ENCODE data around the gene UBE2D4. TPM values are rescaled to one million over a fixed set of nuclear protein-coding genes. Genes with fewer than 3 reads are reported as not detected.

UBE2D4 gene
- total RNA-seq, 1 experiment from 2014 or later: 11.8 TPM

GRCh38 chr7:43922726-43923125 lies 3.5 kb upstream of the UBE2D4 start:
- POLR2A ChIA-PET (ENCODE audit: low non-redundant PET): no interaction called here

GRCh38 chr7:43926798-43927123 lies 525 bp downstream of the UBE2D4 start:
- Histone ChIP-seq H3K27ac (ENCODE audit: low read depth, low read length, poor library complexity, severe bottlenecking) (peak overlapping the region; percentile 88), H3K27me3 (replicated peaks; ENCODE audit: insufficient read depth, low read depth, low read length, poor library complexity) (no peaks in the 10 kb centered on the region), H3K36me3 (ENCODE audit: insufficient read depth, low read length, poor library complexity, severe bottlenecking) (no peaks in the 10 kb centered on the region), H3K4me1 (ENCODE audit: insufficient read depth, low read length, poor library complexity, severe bottlenecking) (peaks cover 7% of the 10 kb centered on the region), H3K4me3 (ENCODE audit: low read depth, low read length, poor library complexity, severe bottlenecking) (peak overlapping the region; percentile 57), H3K9me3 (ENCODE audit: low read depth, low read length, poor library complexity, severe bottlenecking) (no peaks in the 10 kb centered on the region)
- BruUV-seq (replicated peaks): no TSS peak
- ChIA-PET CTCF (no interaction called here), POLR2A (ENCODE audit: low non-redundant PET) (no interaction called here)
- TF ChIP-seq, protein P1, sequence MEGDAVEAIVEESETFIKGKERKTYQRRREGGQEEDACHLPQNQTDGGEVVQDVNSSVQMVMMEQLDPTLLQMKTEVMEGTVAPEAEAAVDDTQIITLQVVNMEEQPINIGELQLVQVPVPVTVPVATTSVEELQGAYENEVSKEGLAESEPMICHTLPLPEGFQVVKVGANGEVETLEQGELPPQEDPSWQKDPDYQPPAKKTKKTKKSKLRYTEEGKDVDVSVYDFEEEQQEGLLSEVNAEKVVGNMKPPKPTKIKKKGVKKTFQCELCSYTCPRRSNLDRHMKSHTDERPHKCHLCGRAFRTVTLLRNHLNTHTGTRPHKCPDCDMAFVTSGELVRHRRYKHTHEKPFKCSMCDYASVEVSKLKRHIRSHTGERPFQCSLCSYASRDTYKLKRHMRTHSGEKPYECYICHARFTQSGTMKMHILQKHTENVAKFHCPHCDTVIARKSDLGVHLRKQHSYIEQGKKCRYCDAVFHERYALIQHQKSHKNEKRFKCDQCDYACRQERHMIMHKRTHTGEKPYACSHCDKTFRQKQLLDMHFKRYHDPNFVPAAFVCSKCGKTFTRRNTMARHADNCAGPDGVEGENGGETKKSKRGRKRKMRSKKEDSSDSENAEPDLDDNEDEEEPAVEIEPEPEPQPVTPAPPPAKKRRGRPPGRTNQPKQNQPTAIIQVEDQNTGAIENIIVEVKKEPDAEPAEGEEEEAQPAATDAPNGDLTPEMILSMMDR (conservative IDR thresholded peaks at IDR 0.05; ENCODE audit: low read depth, low read length): no peak
- TF ChIP-seq EZH2 (IDR thresholded peaks at IDR 0.05; ENCODE audit: borderline replicate concordance, low read depth, low read length, poor library complexity, severe bottlenecking): no peak
- intact Hi-C loops (cut with micrococcal nuclease; ENCODE audit: unreplicated experiment): no loop called here
- no peak for DNase-seq (ENCODE audit: low spot score)

More at GRCh38 chr7:43922726-43923125, 3.5 kb upstream of the UBE2D4 start:
- Histone ChIP-seq H3K4me1 (ENCODE audit: insufficient read depth, low read length, poor library complexity, severe bottlenecking) (peaks cover 7% of the 10 kb centered on the region), H3K27ac (ENCODE audit: low read depth, low read length, poor library complexity, severe bottlenecking) (no peak overlapping the region), H3K36me3 (ENCODE audit: insufficient read depth, low read length, poor library complexity, severe bottlenecking) (no peaks in the 10 kb centered on the region), H3K27me3 (replicated peaks; ENCODE audit: insufficient read depth, low read depth, low read length, poor library complexity) (no peaks in the 10 kb centered on the region), H3K4me3 (ENCODE audit: low read depth, low read length, poor library complexity, severe bottlenecking) (no peak overlapping the region), H3K9me3 (ENCODE audit: low read depth, low read length, poor library complexity, severe bottlenecking) (no peaks in the 10 kb centered on the region)
- no peak for DNase-seq (ENCODE audit: low spot score)
- CTCF ChIA-PET: no interaction called here
- TF ChIP-seq, protein P1 (conservative IDR thresholded peaks at IDR 0.05; ENCODE audit: low read depth, low read length): no peak
- TF ChIP-seq EZH2 (IDR thresholded peaks at IDR 0.05; ENCODE audit: borderline replicate concordance, low read depth, low read length, poor library complexity, severe bottlenecking): no peak
- intact Hi-C loops (cut with micrococcal nuclease; ENCODE audit: unreplicated experiment): no loop called here
- no TSS peak for BruUV-seq (replicated peaks)

- ChIA-PET POLR2A (ENCODE audit: low non-redundant PET) (no interaction called here), CTCF (no interaction called here)
- DNase-seq (ENCODE audit: low spot score): no peak
- TF ChIP-seq, protein P1 (conservative IDR thresholded peaks at IDR 0.05; ENCODE audit: low read depth, low read length): no peak
- TF ChIP-seq EZH2 (IDR thresholded peaks at IDR 0.05; ENCODE audit: borderline replicate concordance, low read depth, low read length, poor library complexity, severe bottlenecking): no peak
- Histone ChIP-seq H3K27me3 (replicated peaks; ENCODE audit: insufficient read depth, low read depth, low read length, poor library complexity) (no peaks in the 10 kb centered on the region), H3K27ac (ENCODE audit: low read depth, low read length, poor library complexity, severe bottlenecking) (no peak overlapping the region), H3K9me3 (ENCODE audit: low read depth, low read length, poor library complexity, severe bottlenecking) (no peaks in the 10 kb centered on the region), H3K4me3 (ENCODE audit: low read depth, low read length, poor library complexity, severe bottlenecking) (no peak overlapping the region), H3K4me1 (ENCODE audit: insufficient read depth, low read length, poor library complexity, severe bottlenecking) (peaks cover 7% of the 10 kb centered on the region), H3K36me3 (ENCODE audit: insufficient read depth, low read length, poor library complexity, severe bottlenecking) (no peaks in the 10 kb centered on the region)
- intact Hi-C loops (cut with micrococcal nuclease; ENCODE audit: unreplicated experiment): no loop called here
- no TSS peak for BruUV-seq (replicated peaks)
Measured at GRCh38 chr7:43927810-43928209, 1.6 kb downstream of the UBE2D4 start.
